ENCODE measurements around the gene ARMH2. TPM values are rescaled to one million over a fixed set of nuclear protein-coding genes. Genes with fewer than 3 reads are reported as not detected.

The ARMH2 gene
- total and polyA plus RNA-seq, 10 of the 15 experiments (the other 5 are each of a cell fraction or from before 2014, with no cell fraction given) = 0.18 to 0.46 TPM; not detected in 8

- intact Hi-C loops (cut with micrococcal nuclease; ENCODE audit: unreplicated experiment) = no loop called here
- Histone ChIP-seq H3K79me2 (ENCODE audit: control insufficient read depth, insufficient read depth, low read length) (no peaks in the 10 kb centered on the region), H3K9ac (ENCODE audit: control insufficient read depth, insufficient read depth, low read length) (no peak overlapping the region), H3K4me3 (no peak overlapping the region), H3K4me1 (ENCODE audit: control insufficient read depth, insufficient read depth, low read length) (no peaks in the 10 kb centered on the region), H3K4me2 (ENCODE audit: control insufficient read depth, insufficient read depth) (no peak overlapping the region), H4K20me1 (ENCODE audit: control insufficient read depth, insufficient read depth) (no peaks in the 10 kb centered on the region), H3K36me3 (ENCODE audit: control insufficient read depth in 2 of 2, insufficient read depth in 2 of 2, low read length in 1 of 2) (peaks cover 0 to 9% of the 10 kb centered on the region in 2 experiments; a peak in 2 of 4 replicates), H3K27me3 (replicated peaks in 1 of 2; ENCODE audit: control insufficient read depth in 2 of 2, insufficient read depth in 2 of 2, low read length in 1 of 2) (no peaks in the 10 kb centered on the region), H3K9me3 (replicated peaks; ENCODE audit: control insufficient read depth, insufficient read depth, low read length) (no peaks in the 10 kb centered on the region), H3K27ac (ENCODE audit: control insufficient read depth, insufficient read depth) (no peak overlapping the region), H2AFZ (ENCODE audit: control insufficient read depth, low read depth, low read length) (no peak overlapping the region)
- WGBS (ENCODE audit: insufficient coverage, insufficient replicate concordance, low lambda C conversion rate, missing lambda C conversion rate) = 85% methylated on average over 5 of the region's 5 CpGs
- CTCF ChIA-PET = interaction anchor here (0.7 kb wide), 1 partner anchor 326 kb away, joined by 3 read pairs; no protein-coding TSS in a partner anchor
- no peak for FAIRE-seq
- TF ChIP-seq NR2C2 (IDR thresholded peaks at IDR 0.05; ENCODE audit: borderline replicate concordance, control insufficient read depth, insufficient read length, low read depth) (no peak), SUZ12 (IDR thresholded peaks at IDR 0.05; ENCODE audit: unreplicated experiment) (no peak), JUND (IDR thresholded peaks at IDR 0.05; ENCODE audit: low read depth, low read length) (no peak), IRF3 (IDR thresholded peaks at IDR 0.05) (no peak), NBN (IDR thresholded peaks at IDR 0.05) (no peak), HDAC6 (IDR thresholded peaks at IDR 0.05; ENCODE audit: unreplicated experiment) (no peak), ZBTB4 (CRISPR knock-in tag; IDR thresholded peaks at IDR 0.05) (no peak), RAD51 (IDR thresholded peaks at IDR 0.05) (no peak), YY1 (IDR thresholded peaks at IDR 0.05; ENCODE audit: low read depth, low read length) (no peak), TCF7 (IDR thresholded peaks at IDR 0.05; ENCODE audit: borderline replicate concordance) (no peak), CREM (IDR thresholded peaks at IDR 0.05; ENCODE audit: low read depth) (no peak)
- RAD21 ChIA-PET (ENCODE audit: unreplicated experiment) = interaction anchor here (0.7 to 1.4 kb wide), 2 partner anchors 129 to 178 kb away, joined by 3 read pairs; no protein-coding TSS in a partner anchor
- POLR2A ChIA-PET = no interaction called here
- SMC1A ChIA-PET (ENCODE audit: uncharacterized antibody, unreplicated experiment) = interaction anchor here (1.0 to 1.5 kb wide), 3 partner anchors 11 to 186 kb away, joined by 3 read pairs; no protein-coding TSS in a partner anchor
- ATAC-seq = no peak
- DNase-seq (ENCODE audit: low read depth, low spot score) = no peak
- BruUV-seq (replicated peaks) = no TSS peak
- in situ Hi-C loops (cut with MboI) = no loop called here
Measured at GRCh38 chr6:24838994-24839393, 40.3 kb upstream of the ARMH2 start.

All from GM12878 (cell line).